Measurements from ENCODE around the gene ZYG11A. TPM values are rescaled to one million over a fixed set of nuclear protein-coding genes. Genes with fewer than 3 reads are reported as not detected.

The ZYG11A gene
- total RNA-seq, 3 donors from 2014 or later: 1.2 to 2.0 TPM; not detected in 1

GRCh38 chr1:52917581-52917980, 75.0 kb downstream of the ZYG11A start:
- Histone ChIP-seq H3K27ac (peak overlapping the region; percentile 8 to 29), H3K4me1 (no peaks in the 10 kb centered on the region), H3K36me3 (no peaks in the 10 kb centered on the region), H3K27me3 (no peaks in the 10 kb centered on the region), H3K9me3 (no peaks in the 10 kb centered on the region), H3K4me3 (no peak overlapping the region)
- TF ChIP-seq POLR2A (IDR thresholded peaks at IDR 0.05): no peak
- no peak for TF ChIP-seq POLR2AphosphoS5 (IDR thresholded peaks at IDR 0.05)
- no peak for TF ChIP-seq CTCF (IDR thresholded peaks at IDR 0.05)
- intact Hi-C loops (cut with DNase I; ENCODE audit: low total_unique reads): no loop called here
- DNase-seq (ENCODE audit: low spot score in 2 of 2): no peak

DNA sequence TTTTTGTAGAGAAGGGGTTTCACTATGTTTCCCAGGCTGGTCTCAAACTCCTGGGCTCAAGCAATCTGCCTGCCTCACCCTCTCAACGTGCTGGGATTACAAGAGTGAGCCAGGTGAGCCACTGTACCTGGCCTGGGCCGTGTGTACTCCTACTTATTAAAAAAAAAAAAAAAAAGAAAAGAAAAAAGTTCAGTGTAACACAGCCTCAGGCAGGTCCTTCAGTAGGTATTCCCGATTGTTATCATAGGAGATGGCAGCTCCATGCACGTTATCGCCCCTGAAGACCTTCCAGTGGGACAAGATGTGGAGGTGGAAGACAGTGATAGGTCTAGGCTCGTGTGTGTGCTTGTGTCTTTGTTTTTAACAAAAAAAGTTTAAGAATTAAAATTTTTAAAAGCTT, 75.6 kb downstream of the ZYG11A start:
- DNase-seq (ENCODE audit: low spot score in 2 of 2): no peak
- Histone ChIP-seq H3K27ac (peak overlapping the region; percentile 26 to 29), H3K36me3 (no peaks in the 10 kb centered on the region), H3K9me3 (no peaks in the 10 kb centered on the region), H3K4me1 (no peaks in the 10 kb centered on the region), H3K4me3 (no peak overlapping the region), H3K27me3 (no peaks in the 10 kb centered on the region)
- TF ChIP-seq POLR2AphosphoS5 (IDR thresholded peaks at IDR 0.05): no peak
- TF ChIP-seq POLR2A (IDR thresholded peaks at IDR 0.05): no peak
- TF ChIP-seq CTCF (IDR thresholded peaks at IDR 0.05): no peak
- intact Hi-C loops (cut with DNase I; ENCODE audit: low total_unique reads): no loop called here

- H3K27me3 ChIP-seq: no peaks in the 10 kb centered on the region
- no peaks in the 10 kb centered on the region for H3K4me1 ChIP-seq
- no peak for DNase-seq (ENCODE audit: low spot score in 2 of 2)
- no peak for TF ChIP-seq POLR2AphosphoS5 (IDR thresholded peaks at IDR 0.05)
- no peak for TF ChIP-seq POLR2A (IDR thresholded peaks at IDR 0.05)
- TF ChIP-seq CTCF (IDR thresholded peaks at IDR 0.05): no peak
- H3K9me3 ChIP-seq: no peaks in the 10 kb centered on the region
- H3K27ac ChIP-seq: peak overlapping the region; percentile 50 to 94
- intact Hi-C loops (cut with DNase I; ENCODE audit: low total_unique reads): no loop called here
- no peak overlapping the region for H3K4me3 ChIP-seq
- no peaks in the 10 kb centered on the region for H3K36me3 ChIP-seq
Measured at GRCh38 chr1:52919051-52919722, 76.6 kb downstream of the ZYG11A start.

GRCh38 chr1:52919723-52920483, 77.3 kb downstream of the ZYG11A start:
- Histone ChIP-seq H3K4me3 (peak overlapping the region in 2 of 3 donors; percentile 86 to 87), H3K36me3 (no peaks in the 10 kb centered on the region), H3K4me1 (no peaks in the 10 kb centered on the region), H3K9me3 (no peaks in the 10 kb centered on the region), H3K27me3 (no peaks in the 10 kb centered on the region), H3K27ac (peak overlapping the region; percentile 50 to 94)
- DNase-seq (ENCODE audit: low spot score in 2 of 2): no peak
- TF ChIP-seq CTCF (IDR thresholded peaks at IDR 0.05): no peak
- no peak for TF ChIP-seq POLR2AphosphoS5 (IDR thresholded peaks at IDR 0.05)
- no peak for TF ChIP-seq POLR2A (IDR thresholded peaks at IDR 0.05)
- intact Hi-C loops (cut with DNase I; ENCODE audit: low total_unique reads): no loop called here

GRCh38 chr1:52920791-52921291, 78.3 kb downstream of the ZYG11A start:
- peak in 1 of 2 donors; percentile 34 for DNase-seq (ENCODE audit: low spot score in 2 of 2)
- intact Hi-C loops (cut with DNase I; ENCODE audit: low total_unique reads): no loop called here
- Histone ChIP-seq H3K9me3 (no peaks in the 10 kb centered on the region), H3K36me3 (no peaks in the 10 kb centered on the region), H3K27me3 (no peaks in the 10 kb centered on the region), H3K4me1 (no peaks in the 10 kb centered on the region), H3K27ac (peak overlapping the region; percentile 90 to 94), H3K4me3 (peak overlapping the region; percentile 61 to 87 (median 86))
- TF ChIP-seq POLR2A (IDR thresholded peaks at IDR 0.05) (no peak), CTCF (IDR thresholded peaks at IDR 0.05) (no peak), POLR2AphosphoS5 (IDR thresholded peaks at IDR 0.05) (no peak)
